Keratinocyte (primary cell): Measurements from ENCODE around the gene IRGQ. TPM values are rescaled to one million over a fixed set of nuclear protein-coding genes. Genes with fewer than 3 reads are reported as not detected.

Source experiments
- DNase-seq: peaks from one replicate; pipeline ENCODE4 v3.0.0-alpha.2; 2011; ENCODE audit warnings: low read depth, missing footprints, low spot score
- FAIRE-seq: peaks from 2 replicates; lab custom pipeline; 2011; peaks lifted over from hg19 to GRCh38; lab: Jason Lieb, UNC
- H2AFZ ChIP-seq: 2 replicates; pipeline ENCODE4 v1.6.0; 2012; ENCODE audit warnings: low read length, control low read depth, inconsistent platforms; ENCODE audit not compliant: control insufficient read depth
- H3K27ac ChIP-seq: 2 replicates; pipeline ENCODE4 v1.5.1; 2011; ENCODE audit warnings: low read length; ENCODE audit not compliant: control insufficient read depth, insufficient read depth
- H3K27me3 ChIP-seq: 3 replicates; pipeline ENCODE4 v1.6.0; 2011; ENCODE audit warnings: low read length; ENCODE audit not compliant: control insufficient read depth, insufficient read depth; ENCODE audit errors: extremely low read depth
- H3K36me3 ChIP-seq, 2 experiments: 2 replicates in 1 of 2; 3 replicates in 1 of 2; pipeline ENCODE4 v1.5.1; 2011; ENCODE audit warnings: low read length in 2 of 2, mild to moderate bottlenecking in 1 of 2; ENCODE audit not compliant: control insufficient read depth in 2 of 2, insufficient read depth in 2 of 2; ENCODE audit errors: extremely low read depth in 1 of 2
- H3K4me1 ChIP-seq: 3 replicates; pipeline ENCODE4 v1.5.1; 2011; ENCODE audit warnings: low read length; ENCODE audit not compliant: control insufficient read depth, insufficient read depth; ENCODE audit errors: extremely low read depth
- H3K4me2 ChIP-seq: 3 replicates; pipeline ENCODE4 v1.6.0; 2011; ENCODE audit warnings: low read depth, low read length; ENCODE audit not compliant: control insufficient read depth, insufficient read depth; ENCODE audit errors: extremely low read depth
- H3K4me3 ChIP-seq, 3 experiments: fragments of 200-600 bp in 1 of 3; sonication (generic) in 1 of 3; 2 replicates in 2 of 3; 3 replicates in 1 of 3; pipeline ENCODE4 v1.5.1; 2011 to 2016; ENCODE audit warnings: low read length in 3 of 3, mild to moderate bottlenecking in 3 of 3, control low read depth in 2 of 3, inconsistent platforms in 1 of 3, low read depth in 1 of 3, mixed read lengths in 1 of 3, mixed run types in 1 of 3, moderate library complexity in 1 of 3; ENCODE audit not compliant: control insufficient read depth in 2 of 3, insufficient read depth in 2 of 3; ENCODE audit errors: extremely low read depth in 1 of 3
- H3K79me2 ChIP-seq: 2 replicates; pipeline ENCODE4 v1.6.0; 2012; ENCODE audit warnings: low read length; ENCODE audit not compliant: control insufficient read depth, insufficient read depth
- H3K9ac ChIP-seq: 3 replicates; pipeline ENCODE4 v1.6.0; 2011; ENCODE audit warnings: low read length; ENCODE audit not compliant: control insufficient read depth, insufficient read depth; ENCODE audit errors: extremely low read depth
- H3K9me1 ChIP-seq: 3 replicates; pipeline ENCODE4 v1.6.0; 2011; ENCODE audit warnings: low read length; ENCODE audit not compliant: control insufficient read depth, insufficient read depth; ENCODE audit errors: extremely low read depth
- H3K9me3 ChIP-seq: 2 replicates; pipeline ENCODE4 v1.5.1; 2012; ENCODE audit warnings: low read depth, low read length; ENCODE audit not compliant: control insufficient read depth
- H4K20me1 ChIP-seq: 3 replicates; pipeline ENCODE4 v1.6.0; 2011; ENCODE audit warnings: low read length; ENCODE audit not compliant: control insufficient read depth, insufficient read depth; ENCODE audit errors: extremely low read depth
- CTCF ChIP-seq, 3 experiments: IDR thresholded peaks in 1 of 3; conservative IDR thresholded peaks in 1 of 3; optimal IDR thresholded peaks in 1 of 3; 2 replicates in 2 of 3; 3 replicates in 1 of 3; pipeline versions ENCODE3 to v1.5.1; 2011; ENCODE audit warnings: low read length in 3 of 3, mild to moderate bottlenecking in 3 of 3, moderate library complexity in 2 of 3, control low read depth in 1 of 3, inconsistent platforms in 1 of 3; ENCODE audit not compliant: insufficient read depth in 2 of 3; ENCODE audit errors: extremely low read depth in 1 of 3
- EZH2 ChIP-seq: IDR thresholded peaks from one replicate; pipeline ENCODE4 v1.6.1; 2012; ENCODE audit warnings: inconsistent platforms, mild to moderate bottlenecking, low read length, moderate library complexity
- dilution Hi-C: fragments of 300-500 bp; cut with MboI; formaldehyde crosslinking; loops from one replicate; pipeline ENCODE4 v1.7.0; 2020; ENCODE audit warnings: low sequenced_read_pairs; ENCODE audit not compliant: extremely low pct_ligation_motif_present
- polyA plus RNA-seq, 5 experiments: library from polyadenylated mRNA; depleted of rRNA in 3 of 5; stranded (reverse) in 3 of 5; stranded (forward) in 1 of 5; unstranded in 1 of 5; fragments of >200 nt; gene quantifications; 1 replicate in 1 of 5; 2 replicates in 3 of 5; 3 replicates in 1 of 5; pipeline versions ENCODE4 v1.2.1 to v1.2.3, GENCODE V29; 2011 to 2012; ENCODE audit warnings: missing spikeins in 2 of 5, low read depth in 1 of 5, low replicate concordance in 1 of 5

IRGQ gene
- polyA plus RNA-seq, 1 donor (not counting 4 experiments of a cell fraction or from before 2014, with no cell fraction given) = 12.9 TPM

- H3K9me3 ChIP-seq = no peaks in the 10 kb centered on the region
- H3K4me2 ChIP-seq = no peak overlapping the region
- H3K4me3 ChIP-seq = no peak overlapping the region
- no peaks in the 10 kb centered on the region for H3K9me1 ChIP-seq
- H3K4me1 ChIP-seq = no peaks in the 10 kb centered on the region
- no peaks in the 10 kb centered on the region for H3K27me3 ChIP-seq
- FAIRE-seq (no peak), DNase-seq (no peak)
- H3K79me2 ChIP-seq = no peaks in the 10 kb centered on the region
- no peak overlapping the region for H2AFZ ChIP-seq
- H3K27ac ChIP-seq = no peak overlapping the region
- H4K20me1 ChIP-seq = no peaks in the 10 kb centered on the region
- H3K36me3 ChIP-seq = peaks cover 6 to 11% of the 10 kb centered on the region in 2 experiments
- dilution Hi-C loops = no loop called here
- TF ChIP-seq EZH2 = no peak
- TF ChIP-seq CTCF (optimal IDR thresholded peaks at IDR 0.05 in 1 of 3, IDR thresholded peaks at IDR 0.05 in 1 of 3, conservative IDR thresholded peaks at IDR 0.05 in 1 of 3; ENCODE audit: extremely low read depth in 1 of 3, insufficient read depth in 2 of 3, low read length in 3 of 3) = no peak
- H3K9ac ChIP-seq = no peak overlapping the region
Observed at GRCh38 chr19:43584484-43584883, 11.4 kb downstream of the IRGQ start.

GRCh38 chr19:43582495-43582894 is 13.4 kb downstream of the IRGQ start:
- Histone ChIP-seq H3K4me3 (no peak overlapping the region), H3K79me2 (no peaks in the 10 kb centered on the region), H4K20me1 (no peaks in the 10 kb centered on the region), H3K4me2 (no peak overlapping the region), H3K4me1 (no peaks in the 10 kb centered on the region), H3K27me3 (no peaks in the 10 kb centered on the region), H3K9me1 (no peaks in the 10 kb centered on the region), H3K9me3 (no peaks in the 10 kb centered on the region), H2AFZ (no peak overlapping the region), H3K27ac (no peak overlapping the region), H3K9ac (no peak overlapping the region), H3K36me3 (peaks cover 0 to 6% of the 10 kb centered on the region in 2 experiments)
- dilution Hi-C loops = no loop called here
- no peak for FAIRE-seq
- DNase-seq = no peak
- no peak for TF ChIP-seq EZH2
- no peak for TF ChIP-seq CTCF (optimal IDR thresholded peaks at IDR 0.05 in 1 of 3, IDR thresholded peaks at IDR 0.05 in 1 of 3, conservative IDR thresholded peaks at IDR 0.05 in 1 of 3; ENCODE audit: extremely low read depth in 1 of 3, insufficient read depth in 2 of 3, low read length in 3 of 3)
